Psoas muscle (tissue), 8 donors: ENCODE measurements around the gene DHRS13. TPM values are rescaled to one million over a fixed set of nuclear protein-coding genes. Genes with fewer than 3 reads are reported as not detected.
"Not testable (repeated sequence)": the region's sequence is repeated elsewhere in the genome, so short reads cannot be mapped to it uniquely, and the experiment has no call there.

Experiments used
- ATAC-seq, 4 donors: fragments of 200-7000 bp; cut with Tn5 transposase; one replicate each; pipeline ENCODE4 v1.9.1; 2020; ENCODE audit warnings: moderate library complexity in 3 of 4, mild to moderate bottlenecking in 2 of 4
- DNase-seq, 2 donors: peaks; one replicate each; pipeline ENCODE4 v3.0.0-alpha.2; 2020
- H3K27ac ChIP-seq: fragments of 200-600 bp; one replicate; pipeline ENCODE4 v1.8.0; 2022
- H3K27me3 ChIP-seq, 3 donors: fragments of 200-600 bp in 1 of 3; one replicate each; pipeline versions ENCODE4 v1.6.1 to v1.8.0; 2013 to 2022; ENCODE audit warnings: low read length in 2 of 3, mild to moderate bottlenecking in 2 of 3, moderate library complexity in 1 of 3; ENCODE audit not compliant: insufficient read depth in 3 of 3
- H3K36me3 ChIP-seq, 2 donors: fragments of 200-600 bp in 1 of 2; one replicate each; pipeline versions ENCODE4 v1.6.1 to v1.8.0; 2013 to 2022; ENCODE audit warnings: low read depth in 1 of 2, mild to moderate bottlenecking in 1 of 2, moderate library complexity in 1 of 2; ENCODE audit not compliant: insufficient read depth in 1 of 2
- H3K4me1 ChIP-seq: fragments of 200-600 bp; one replicate; pipeline ENCODE4 v1.8.0; 2022
- H3K4me3 ChIP-seq: fragments of 200-600 bp; one replicate; pipeline ENCODE4 v1.8.0; 2022; ENCODE audit warnings: mild to moderate bottlenecking
- H3K9me3 ChIP-seq: fragments of 200-600 bp; one replicate; pipeline ENCODE4 v1.8.0; 2022
- CTCF ChIP-seq: fragments of 200-600 bp; IDR thresholded peaks from one replicate; pipeline ENCODE4 v1.8.0; 2022; ENCODE audit warnings: antibody characterized with exemption
- WGBS, 3 donors: extraction: QIAGEN DNeasy Blood & Tissue Kit; methylation state at CpG; one replicate each; pipeline versions ENCODE4 v1.1.6 to v1.1.7; 2013; 5-methylcytosine and 5-hydroxymethylcytosine counted together
- intact Hi-C, 2 donors: fragments of 100-400 bp; cut with DNase I; formaldehyde crosslinking; loops; one replicate each; pipeline versions ENCODE4 v1.11.0 to v1.14.2; 2022
- polyA plus RNA-seq, 3 donors: library from polyadenylated mRNA; stranded (reverse); fragments of 200-250 nt; gene quantifications; one replicate each; pipeline ENCODE4 v1.2.3, GENCODE V29; 2013
- total RNA-seq, 4 donors: library from RNA; stranded (reverse); fragmentation: NEBNext Ultra II Directional in 2 of 4; extraction: Animal tissue kit (Norgen Biotek cat#: 25700) in 2 of 4; gene quantifications; one replicate each; pipeline versions ENCODE4 v1.2.1 to v1.2.4, GENCODE V29; 2021 to 2023
- donor health status: healthy with polysubstance abuse.
- donor health status: DM: no; HTN: no; CAD: no; lungs with moderate emphysema.
- donor health status: Bipolar disorder and iron deficiency.
- donor health status: healthy.
- donor health status: DM: yes; HTN: yes; CAD: no.
- donor health status: DM: no; HTN: no; CAD: no.
- donor health status: DM: no; HTN: no; CAD: no.
- donor health status: DM: yes; HTN: yes; CAD: no.

Gene DHRS13
- total and polyA plus RNA-seq, 7 donors: 0.48 to 2.7 (median 1.2) TPM

GRCh38 chr17:28938552-28938951, 35.7 kb upstream of the DHRS13 start:
- peak; percentile 81 to 86 (median 82) for ATAC-seq
- Histone ChIP-seq H3K36me3 (peaks cover 0 to 4% of the 10 kb centered on the region in 2 donors), H3K9me3 (no peaks in the 10 kb centered on the region), H3K27me3 (no peaks in the 10 kb centered on the region), H3K27ac (peak overlapping the region; percentile 80), H3K4me3 (no peak overlapping the region), H3K4me1 (peaks cover 89% of the 10 kb centered on the region)
- DNase-seq: peak in 1 of 2 donors; percentile 29
- TF ChIP-seq CTCF: no peak
- intact Hi-C loops: no loop called here

- 41 to 72% (median 49%) methylated on average over 5 of the region's 5 CpGs for WGBS, 3 donors
- Histone ChIP-seq H3K4me1 (peaks cover 87% of the 10 kb centered on the region), H3K27ac (peak overlapping the region; percentile 80), H3K9me3 (no peaks in the 10 kb centered on the region), H3K36me3 (no peaks in the 10 kb centered on the region), H3K4me3 (no peak overlapping the region), H3K27me3 (no peaks in the 10 kb centered on the region)
- ATAC-seq (peak in 3 of 4 donors; percentile 31 to 66 (median 47)), DNase-seq (no peak)
- intact Hi-C loops: no loop called here
- TF ChIP-seq CTCF: no peak
Measured at GRCh38 chr17:28937044-28937729, 34.3 kb upstream of the DHRS13 start.

- Histone ChIP-seq H3K4me3 (no peak overlapping the region), H3K4me1 (peaks cover 74% of the 10 kb centered on the region), H3K36me3 (no peaks in the 10 kb centered on the region), H3K27me3 (no peaks in the 10 kb centered on the region), H3K9me3 (no peaks in the 10 kb centered on the region), H3K27ac (peak overlapping the region; percentile 80)
- no peak for TF ChIP-seq CTCF
- intact Hi-C loops: no loop called here
- DNase-seq: no peak
- whole genome bisulfite sequencing, 3 donors: 65 to 87% (median 69%) methylated on average over 8 of the region's 8 CpGs
- no peak for ATAC-seq
Measured at GRCh38 chr17:28935744-28936460, 33.0 kb upstream of the DHRS13 start.

- H3K27ac ChIP-seq, DNase-seq, H3K4me3 ChIP-seq, intact Hi-C loops, H3K36me3 ChIP-seq, H3K27me3 ChIP-seq, H3K9me3 ChIP-seq, ATAC-seq: not testable (repeated sequence)
- H3K4me1 ChIP-seq: peaks cover 63% of the 10 kb centered on the region
- WGBS, 3 donors: 95 to 99% (median 97%) methylated on average over 8 of the region's 8 CpGs
Measured at GRCh38 chr17:28934508-28934907, 31.6 kb upstream of the DHRS13 start.

- Histone ChIP-seq H3K4me1 (peaks cover 31% of the 10 kb centered on the region), H3K27ac (no peak overlapping the region), H3K9me3 (peaks cover 7% of the 10 kb centered on the region), H3K36me3 (peaks cover 6 to 10% of the 10 kb centered on the region in 2 donors), H3K4me3 (no peak overlapping the region), H3K27me3 (no peaks in the 10 kb centered on the region)
- DNase-seq (no peak), ATAC-seq (no peak)
- intact Hi-C loops: no loop called here
- no peak for TF ChIP-seq CTCF
- WGBS, 3 donors: 90 to 96% (median 94%) methylated on average over 2 of the region's 2 CpGs
Measured at GRCh38 chr17:28929787-28930186, 26.9 kb upstream of the DHRS13 start.
